ENCODE measurements around the gene MAP7D1. TPM values are rescaled to one million over a fixed set of nuclear protein-coding genes. Genes with fewer than 3 reads are reported as not detected.

The MAP7D1 gene
- total and polyA plus RNA-seq, 2 of the 13 experiments (the other 11 are each of a cell fraction or from before 2014, with no cell fraction given): 5.6 to 7.2 TPM

DNA sequence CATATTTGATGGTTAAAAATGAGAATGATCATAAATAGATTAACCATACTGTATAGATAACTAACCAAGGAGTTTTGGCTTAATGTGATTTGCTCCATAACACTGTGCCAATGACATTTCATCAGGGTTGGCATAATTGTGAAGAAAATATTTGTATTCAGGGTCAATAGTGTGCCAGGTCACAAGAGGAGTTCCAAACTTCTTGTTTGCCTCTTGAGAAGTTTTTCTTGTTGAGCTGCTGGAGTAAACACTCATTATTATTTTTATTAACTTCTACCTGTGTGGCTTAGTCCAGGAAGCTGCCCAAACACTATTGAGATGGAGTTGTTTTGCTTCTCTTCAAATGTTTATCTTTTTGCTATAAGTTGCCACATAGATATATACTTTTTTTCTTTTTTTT is 7.5 kb downstream of the MAP7D1 start:
- in situ Hi-C loops (cut with HindIII; ENCODE audit: extremely low pct_ligation_motif_present, low pct_unique_long_range_greater_than_20kb): no loop called here

More for the DNA sequence above, 7.5 kb downstream of the MAP7D1 start:
- ATAC-seq (no peak), FAIRE-seq (no peak), DNase-seq (ENCODE audit: low spot score) (no peak)
- H4K20me1 ChIP-seq (ENCODE audit: insufficient read depth, low read length): no peaks in the 10 kb centered on the region
- peaks cover 19% of the 10 kb centered on the region for H3K4me1 ChIP-seq (ENCODE audit: insufficient read depth, low read length)
- no peaks in the 10 kb centered on the region for H3K9me3 ChIP-seq (ENCODE audit: low read length)
- POLR2A ChIA-PET: no interaction called here
- H3K27me3 ChIP-seq (ENCODE audit: control insufficient read depth in 1 of 2, insufficient read depth in 2 of 2, low read length in 2 of 2): no peaks in the 10 kb centered on the region
- H3K4me3 ChIP-seq (replicated peaks in 1 of 3; ENCODE audit: insufficient read depth in 1 of 3, low read depth in 2 of 3, low read length in 3 of 3): no peak overlapping the region
- H3K9ac ChIP-seq (ENCODE audit: insufficient read depth, low read depth, low read length): no peak overlapping the region
- no peak overlapping the region for H2AFZ ChIP-seq (ENCODE audit: low read length)
- H3K4me2 ChIP-seq (ENCODE audit: low read depth, low read length): no peak overlapping the region
- intact Hi-C loops (cut with micrococcal nuclease; ENCODE audit: unreplicated experiment): no loop called here
- no peak overlapping the region for H3K27ac ChIP-seq (ENCODE audit: extremely low read length, insufficient read depth, low read length)
- BruUV-seq (replicated peaks): no TSS peak
- CTCF ChIA-PET (ENCODE audit: low intra/inter-chr PET ratio, low total read pairs): no interaction called here
- no peaks in the 10 kb centered on the region for H3K79me2 ChIP-seq (ENCODE audit: insufficient read depth, low read length)
- no peaks in the 10 kb centered on the region; a peak in 1 of 5 replicates for H3K36me3 ChIP-seq (replicated peaks in 1 of 2; ENCODE audit: control insufficient read depth in 1 of 2, insufficient read depth in 2 of 2, low read length in 2 of 2)
- no peak for TF ChIP-seq ZNF30 (CRISPR knock-in tag; IDR thresholded peaks at IDR 0.05)
- TF ChIP-seq, protein P1, sequence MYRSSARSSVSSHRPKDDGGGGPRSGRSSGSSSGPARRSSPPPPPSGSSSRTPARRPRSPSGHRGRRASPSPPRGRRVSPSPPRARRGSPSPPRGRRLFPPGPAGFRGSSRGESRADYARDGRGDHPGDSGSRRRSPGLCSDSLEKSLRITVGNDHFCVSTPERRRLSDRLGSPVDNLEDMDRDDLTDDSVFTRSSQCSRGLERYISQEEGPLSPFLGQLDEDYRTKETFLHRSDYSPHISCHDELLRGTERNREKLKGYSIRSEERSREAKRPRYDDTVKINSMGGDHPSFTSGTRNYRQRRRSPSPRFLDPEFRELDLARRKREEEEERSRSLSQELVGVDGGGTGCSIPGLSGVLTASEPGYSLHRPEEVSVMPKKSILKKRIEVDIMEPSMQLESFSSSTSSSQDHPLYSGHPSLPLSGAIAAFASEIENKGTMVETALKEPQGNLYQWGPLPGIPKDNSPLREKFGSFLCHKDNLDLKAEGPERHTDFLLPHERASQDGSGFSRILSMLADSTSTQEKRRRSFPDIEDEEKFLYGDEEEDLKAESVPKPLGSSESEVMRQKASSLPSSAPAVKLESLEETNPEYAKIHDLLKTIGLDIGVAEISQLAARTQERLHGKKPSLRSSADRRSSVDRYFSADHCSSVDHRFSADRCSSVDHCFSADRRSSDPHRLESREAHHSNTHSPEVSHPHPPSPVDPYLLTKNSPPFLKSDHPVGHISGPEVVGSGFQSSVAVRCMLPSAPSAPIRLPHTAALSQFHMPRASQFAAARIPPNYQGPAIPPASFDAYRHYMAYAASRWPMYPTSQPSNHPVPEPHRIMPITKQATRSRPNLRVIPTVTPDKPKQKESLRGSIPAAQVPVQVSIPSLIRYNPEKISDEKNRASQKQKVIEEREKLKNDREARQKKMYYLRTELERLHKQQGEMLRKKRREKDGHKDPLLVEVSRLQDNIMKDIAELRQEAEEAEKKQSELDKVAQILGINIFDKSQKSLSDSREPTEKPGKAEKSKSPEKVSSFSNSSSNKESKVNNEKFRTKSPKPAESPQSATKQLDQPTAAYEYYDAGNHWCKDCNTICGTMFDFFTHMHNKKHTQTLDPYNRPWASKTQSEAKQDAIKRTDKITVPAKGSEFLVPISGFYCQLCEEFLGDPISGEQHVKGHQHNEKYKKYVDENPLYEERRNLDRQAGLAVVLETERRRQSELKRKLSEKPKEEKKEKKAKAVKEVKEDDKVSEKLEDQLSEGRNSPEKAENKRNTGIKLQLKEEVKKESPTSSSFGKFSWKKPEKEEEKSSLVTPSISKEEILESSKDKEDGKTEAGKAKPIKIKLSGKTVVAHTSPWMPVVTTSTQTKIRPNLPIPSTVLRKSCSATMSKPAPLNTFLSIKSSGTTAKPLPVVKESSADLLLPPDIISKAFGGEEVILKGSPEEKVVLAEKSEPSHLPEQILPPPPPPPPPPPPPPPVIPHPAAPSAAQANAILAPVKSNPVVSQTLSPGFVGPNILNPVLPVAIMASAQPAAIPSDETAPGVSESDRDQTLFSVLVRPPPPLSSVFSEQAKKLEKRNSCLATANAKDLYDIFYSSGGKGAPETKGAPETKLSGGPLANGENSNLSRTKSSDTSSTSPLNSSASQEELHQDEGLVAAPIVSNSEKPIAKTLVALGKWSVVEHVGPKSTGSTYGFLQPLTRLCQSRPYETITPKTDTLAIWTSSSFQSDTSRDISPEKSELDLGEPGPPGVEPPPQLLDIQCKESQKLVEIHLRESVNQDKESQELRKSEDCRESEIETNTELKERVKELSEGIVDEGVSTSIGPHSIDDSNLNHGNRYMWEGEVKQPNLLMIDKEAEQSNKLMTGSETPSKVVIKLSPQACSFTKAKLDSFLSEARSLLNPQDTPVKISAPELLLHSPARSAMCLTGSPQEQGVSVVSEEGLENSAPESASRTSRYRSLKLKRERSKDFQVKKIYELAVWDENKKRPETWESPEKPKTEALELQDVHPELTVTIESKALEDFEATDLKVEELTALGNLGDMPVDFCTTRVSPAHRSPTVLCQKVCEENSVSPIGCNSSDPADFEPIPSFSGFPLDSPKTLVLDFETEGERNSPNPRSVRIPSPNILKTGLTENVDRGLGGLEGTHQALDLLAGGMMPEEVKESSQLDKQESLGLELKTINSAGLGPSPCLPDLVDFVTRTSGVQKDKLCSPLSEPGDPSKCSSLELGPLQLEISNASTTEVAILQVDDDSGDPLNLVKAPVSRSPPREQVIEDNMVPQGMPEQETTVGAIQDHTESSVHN (CRISPR knock-in tag; IDR thresholded peaks at IDR 0.05): no peak
- no peak for TF ChIP-seq SAFB2 (CRISPR knock-in tag; IDR thresholded peaks at IDR 0.05; ENCODE audit: borderline replicate concordance, low read depth)
- no peak for TF ChIP-seq POLR2AphosphoS5 (IDR thresholded peaks at IDR 0.05; ENCODE audit: low read depth, low read length)
- TF ChIP-seq ZFP36L1 (CRISPR knock-in tag; IDR thresholded peaks at IDR 0.05): no peak
- TF ChIP-seq, protein P2, sequence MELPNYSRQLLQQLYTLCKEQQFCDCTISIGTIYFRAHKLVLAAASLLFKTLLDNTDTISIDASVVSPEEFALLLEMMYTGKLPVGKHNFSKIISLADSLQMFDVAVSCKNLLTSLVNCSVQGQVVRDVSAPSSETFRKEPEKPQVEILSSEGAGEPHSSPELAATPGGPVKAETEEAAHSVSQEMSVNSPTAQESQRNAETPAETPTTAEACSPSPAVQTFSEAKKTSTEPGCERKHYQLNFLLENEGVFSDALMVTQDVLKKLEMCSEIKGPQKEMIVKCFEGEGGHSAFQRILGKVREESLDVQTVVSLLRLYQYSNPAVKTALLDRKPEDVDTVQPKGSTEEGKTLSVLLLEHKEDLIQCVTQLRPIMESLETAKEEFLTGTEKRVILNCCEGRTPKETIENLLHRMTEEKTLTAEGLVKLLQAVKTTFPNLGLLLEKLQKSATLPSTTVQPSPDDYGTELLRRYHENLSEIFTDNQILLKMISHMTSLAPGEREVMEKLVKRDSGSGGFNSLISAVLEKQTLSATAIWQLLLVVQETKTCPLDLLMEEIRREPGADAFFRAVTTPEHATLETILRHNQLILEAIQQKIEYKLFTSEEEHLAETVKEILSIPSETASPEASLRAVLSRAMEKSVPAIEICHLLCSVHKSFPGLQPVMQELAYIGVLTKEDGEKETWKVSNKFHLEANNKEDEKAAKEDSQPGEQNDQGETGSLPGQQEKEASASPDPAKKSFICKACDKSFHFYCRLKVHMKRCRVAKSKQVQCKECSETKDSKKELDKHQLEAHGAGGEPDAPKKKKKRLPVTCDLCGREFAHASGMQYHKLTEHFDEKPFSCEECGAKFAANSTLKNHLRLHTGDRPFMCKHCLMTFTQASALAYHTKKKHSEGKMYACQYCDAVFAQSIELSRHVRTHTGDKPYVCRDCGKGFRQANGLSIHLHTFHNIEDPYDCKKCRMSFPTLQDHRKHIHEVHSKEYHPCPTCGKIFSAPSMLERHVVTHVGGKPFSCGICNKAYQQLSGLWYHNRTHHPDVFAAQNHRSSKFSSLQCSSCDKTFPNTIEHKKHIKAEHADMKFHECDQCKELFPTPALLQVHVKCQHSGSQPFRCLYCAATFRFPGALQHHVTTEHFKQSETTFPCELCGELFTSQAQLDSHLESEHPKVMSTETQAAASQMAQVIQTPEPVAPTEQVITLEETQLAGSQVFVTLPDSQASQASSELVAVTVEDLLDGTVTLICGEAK (IDR thresholded peaks at IDR 0.05): no peak
- TF ChIP-seq, protein P2 (CRISPR knock-in tag; IDR thresholded peaks at IDR 0.05): no peak
